Panc1 (cell line): ENCODE results near the gene RAB7B. TPM values are rescaled to one million over a fixed set of nuclear protein-coding genes. Genes with fewer than 3 reads are reported as not detected.

Experiments
- ATAC-seq: fragments of 200-7000 bp; cut with Tn5 transposase; 2 replicates; pipeline ENCODE4 v1.9.1; 2020; ENCODE audit warnings: mild to moderate bottlenecking, moderate library complexity
- BruUV-seq: library from RNA; stranded (reverse); fragments of 400-500 nt; replicated peaks from 2 replicates; lab custom pipeline; 2021; lab: Mats Ljungman, UMichigan
- CTCF ChIA-PET: fragments of 300-600 bp; sonication (Branson Sonifier 250); formaldehyde crosslinking; loops from one replicate; lab custom pipeline; 2022; ENCODE audit warnings: antibody characterized with exemption; lab: Charles Lee
- POLR2A ChIA-PET: fragments of 300-600 bp; sonication (Branson Sonifier 250); formaldehyde crosslinking; loops from one replicate; lab custom pipeline; 2022; ENCODE audit warnings: antibody characterized with exemption; lab: Charles Lee
- DNase-seq: peaks from one replicate; pipeline ENCODE4 v3.0.0-alpha.2; 2010; ENCODE audit warnings: low read depth, low spot score
- H3K27ac ChIP-seq: 2 replicates; pipeline ENCODE4 v1.5.1; 2011; ENCODE audit warnings: mild to moderate bottlenecking, low read length, inconsistent platforms
- H3K27me3 ChIP-seq: fragments of 200-500 bp; sonication (Bioruptor generic); 2 replicates; pipeline ENCODE4 v1.6.0; 2014; ENCODE audit warnings: low read length, inconsistent platforms; ENCODE audit not compliant: control insufficient read depth, insufficient read depth
- H3K36me3 ChIP-seq: fragments of 200-500 bp; sonication (Bioruptor generic); 2 replicates; pipeline ENCODE4 v1.5.1; 2014; ENCODE audit warnings: inconsistent platforms, mild to moderate bottlenecking, low read length, moderate library complexity; ENCODE audit not compliant: control insufficient read depth, insufficient read depth
- H3K4me1 ChIP-seq: 2 replicates; pipeline ENCODE4 v1.5.1; 2011; ENCODE audit warnings: inconsistent platforms, mild to moderate bottlenecking, low read length, moderate library complexity; ENCODE audit not compliant: control insufficient read depth, insufficient read depth
- H3K4me3 ChIP-seq, 2 experiments: 2 replicates each; pipeline ENCODE4 v1.5.1; 2011 to 2012; ENCODE audit warnings: low read depth in 2 of 2, low read length in 2 of 2, mild to moderate bottlenecking in 2 of 2, inconsistent platforms in 1 of 2, moderate library complexity in 1 of 2
- H3K9me3 ChIP-seq: fragments of 200-500 bp; sonication (Bioruptor generic); 2 replicates; pipeline ENCODE4 v1.5.1; 2014; ENCODE audit warnings: low read depth, mild to moderate bottlenecking, inconsistent platforms, low read length, moderate library complexity; ENCODE audit not compliant: control insufficient read depth, insufficient read depth
- CTCF ChIP-seq: fragments of 450-650 bp; IDR thresholded peaks from 2 replicates; pipeline ENCODE4 v1.5.1; 2017; ENCODE audit warnings: mild to moderate bottlenecking
- POLR2AphosphoS5 ChIP-seq: IDR thresholded peaks from 2 replicates; pipeline ENCODE4 v1.6.1; 2012; ENCODE audit warnings: mild to moderate bottlenecking, low read depth, low read length, moderate library complexity
- REST ChIP-seq, 2 experiments: IDR thresholded peaks; 2 replicates each; pipeline ENCODE4 v1.6.1; 2011 to 2012; ENCODE audit warnings: low read depth in 2 of 2, control low read depth in 1 of 2, low read length in 1 of 2, mild to moderate bottlenecking in 1 of 2, moderate library complexity in 1 of 2; ENCODE audit not compliant: insufficient read depth in 1 of 2
- SIN3A ChIP-seq: IDR thresholded peaks from 2 replicates; pipeline ENCODE4 v1.6.1; 2012; ENCODE audit warnings: low read depth, mild to moderate bottlenecking, low read length, moderate library complexity, borderline replicate concordance; ENCODE audit not compliant: insufficient read depth
- TCF7L2 ChIP-seq: IDR thresholded peaks from 2 replicates; pipeline ENCODE4 v1.6.1; 2011; ENCODE audit warnings: mild to moderate bottlenecking, low read depth, low read length, inconsistent platforms
- in situ Hi-C: cut with HindIII; loops from 2 replicates; pipeline ENCODE4 v1.10.0; 2016; ENCODE audit warnings: low sequenced_read_pairs, low pct_unique_long_range_greater_than_20kb
- intact Hi-C: fragments of 100-400 bp; cut with micrococcal nuclease; formaldehyde crosslinking; loops from one replicate; pipeline ENCODE4 v1.10.0; 2022; ENCODE audit not compliant: unreplicated experiment
- total RNA-seq: library from RNA; stranded (reverse); gene quantifications from one replicate; pipeline ENCODE4 v1.2.1, GENCODE V29; 2021; ENCODE audit not compliant: unreplicated experiment

The RAB7B gene
- total RNA-seq, 1 experiment from 2014 or later: 0.05 TPM

GRCh38 chr1:206037581-206037980 lies 34.4 kb upstream of the RAB7B start:
- BruUV-seq: no TSS peak
- Histone ChIP-seq H3K4me3 (no peak overlapping the region), H3K27me3 (peaks cover 32% of the 10 kb centered on the region), H3K4me1 (no peaks in the 10 kb centered on the region), H3K27ac (no peak overlapping the region), H3K9me3 (no peaks in the 10 kb centered on the region), H3K36me3 (no peaks in the 10 kb centered on the region)
- CTCF ChIA-PET: interaction anchor here (0.6 kb wide), 1 partner anchor 119 kb away, joined by 3 read pairs; no protein-coding TSS in a partner anchor
- TF ChIP-seq SIN3A: no peak
- TF ChIP-seq TCF7L2: no peak
- TF ChIP-seq POLR2AphosphoS5: no peak
- TF ChIP-seq REST (IDR thresholded peaks at IDR 0.05; ENCODE audit: insufficient read depth in 1 of 2, low read depth in 2 of 2, low read length in 1 of 2): no peak
- POLR2A ChIA-PET: no interaction called here
- DNase-seq (no peak), ATAC-seq (no peak)
- intact Hi-C loops: no loop called here
- in situ Hi-C loops: no loop called here

- H3K4me3 ChIP-seq: no peak overlapping the region
- no TSS peak for BruUV-seq
- H3K36me3 ChIP-seq: no peaks in the 10 kb centered on the region
- in situ Hi-C loops (no loop called here), intact Hi-C loops (no loop called here)
- peaks cover 32% of the 10 kb centered on the region for H3K27me3 ChIP-seq
- H3K27ac ChIP-seq: no peak overlapping the region
- ATAC-seq (no peak), DNase-seq (no peak)
- ChIA-PET POLR2A (interaction anchor here (0.7 kb wide), 1 partner anchor 185 kb away, joined by 5 read pairs; no protein-coding TSS in a partner anchor), CTCF (interaction anchor here (0.6 to 0.7 kb wide), 2 partner anchors 8 to 118 kb away, joined by 3 to 8 read pairs; no protein-coding TSS in a partner anchor)
- no peaks in the 10 kb centered on the region for H3K9me3 ChIP-seq
- H3K4me1 ChIP-seq: no peaks in the 10 kb centered on the region
- TF ChIP-seq POLR2AphosphoS5: no peak
- no peak for TF ChIP-seq TCF7L2
- TF ChIP-seq SIN3A: no peak
- TF ChIP-seq REST (IDR thresholded peaks at IDR 0.05; ENCODE audit: insufficient read depth in 1 of 2, low read depth in 2 of 2, low read length in 1 of 2): no peak
- no peak for TF ChIP-seq CTCF
Observed at GRCh38 chr1:206036663-206037455, 33.7 kb upstream of the RAB7B start.
